DLD1 (cell line): Measurements from ENCODE around the gene DAPK1.

ENCODE experiments used
- in situ Hi-C: cut with HindIII; loops from 2 replicates; pipeline ENCODE4 v1.10.0; 2017; ENCODE audit warnings: low sequenced_read_pairs

The DAPK1 gene

DNA sequence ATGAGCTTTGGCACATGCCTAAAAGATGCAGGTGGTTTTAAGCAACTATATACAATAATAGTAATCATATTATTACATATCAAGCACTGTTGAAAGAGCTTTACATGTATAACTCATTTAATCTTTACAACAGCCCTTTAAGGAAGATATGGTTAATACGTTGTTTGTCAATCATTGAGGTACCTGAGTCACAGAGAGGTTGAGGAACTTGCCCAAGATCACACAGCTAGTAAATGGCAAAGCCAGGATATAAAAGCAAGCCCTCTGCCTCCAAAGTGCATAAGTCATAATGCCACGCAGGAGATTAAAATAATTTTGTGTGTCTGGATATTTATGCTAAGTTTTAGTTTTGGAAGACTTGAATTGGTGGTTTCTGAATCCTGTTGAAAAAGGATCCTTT lies 90.2 kb downstream of the DAPK1 start:
- in situ Hi-C loops: no loop called here

DNA sequence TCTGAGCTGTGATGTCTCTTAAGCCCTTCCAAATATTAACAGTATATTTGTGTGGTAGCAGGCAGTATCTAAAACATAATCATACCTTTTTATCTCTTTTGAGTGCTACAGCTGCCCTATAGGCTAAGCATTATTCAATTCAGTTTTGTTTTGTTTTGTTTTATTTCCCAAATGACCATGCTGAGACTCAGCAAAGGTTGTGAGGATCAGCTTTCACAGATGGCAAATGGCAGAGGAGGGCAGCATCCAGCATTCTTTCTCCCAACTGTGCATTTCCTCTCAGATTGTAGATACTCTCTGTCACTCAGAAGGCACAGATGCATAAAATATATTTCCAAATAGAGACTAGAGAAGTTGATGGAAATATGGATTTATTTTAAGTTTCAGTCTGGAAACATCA lies 90.7 kb downstream of the DAPK1 start:
- in situ Hi-C loops: no loop called here

DNA sequence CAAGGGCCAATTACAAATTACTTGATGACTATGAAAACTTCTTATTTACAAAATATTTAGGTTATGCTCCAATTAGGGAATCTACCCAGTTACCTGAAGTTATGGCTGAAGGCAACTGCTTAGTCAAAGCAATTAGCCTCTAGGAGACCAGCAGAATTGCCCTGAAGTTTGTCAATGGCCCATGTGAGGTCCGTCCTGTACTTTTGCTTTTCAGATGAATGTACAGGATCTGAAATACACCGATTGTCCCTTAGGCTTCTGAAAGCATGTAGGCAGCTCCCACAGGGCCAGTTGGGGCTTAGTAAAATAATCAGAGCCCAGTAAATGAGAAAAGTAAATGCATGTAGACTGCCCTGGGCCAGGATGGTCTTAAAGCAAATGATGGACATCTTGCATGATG lies 93.3 kb downstream of the DAPK1 start:
- in situ Hi-C loops: no loop called here

DNA sequence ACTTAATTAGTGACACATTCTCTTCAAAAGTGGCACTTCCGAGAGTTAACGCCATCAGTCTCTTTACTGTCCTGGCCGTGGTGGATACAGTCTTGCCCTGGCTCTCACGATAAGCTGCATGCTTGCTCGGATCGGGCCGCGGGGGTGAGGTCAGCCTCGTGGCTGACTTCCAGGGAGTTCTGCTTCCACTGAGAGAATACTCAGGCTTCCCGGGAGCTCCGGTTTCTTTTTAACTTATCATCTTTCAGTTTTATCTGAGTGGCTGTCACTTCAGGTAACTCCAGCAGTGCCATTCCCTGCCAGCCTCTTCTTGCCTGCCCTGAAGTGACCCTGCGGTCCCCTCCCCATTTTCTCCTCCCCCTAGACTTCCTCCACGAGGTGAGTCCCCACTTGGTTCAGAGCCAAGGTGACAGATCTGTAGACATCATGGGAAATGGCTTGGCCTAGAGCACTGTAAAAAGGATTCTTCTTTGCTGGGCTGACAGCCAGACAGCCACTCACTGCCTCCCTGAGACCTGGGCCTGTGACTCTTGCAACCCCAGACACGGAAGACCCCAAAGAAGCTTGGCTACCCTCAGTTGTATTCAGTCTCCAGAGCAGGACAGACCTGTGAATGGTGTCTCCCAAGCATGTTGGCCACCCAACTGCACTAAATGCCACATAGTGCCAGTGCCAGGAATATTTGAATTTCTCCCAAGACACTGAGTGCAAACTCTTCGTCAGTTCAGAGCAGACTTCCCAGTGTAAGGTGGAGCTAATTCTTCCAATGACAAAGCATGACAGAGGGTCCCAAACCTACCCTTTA lies 95.1 kb downstream of the DAPK1 start:
- in situ Hi-C loops: no loop called here

DNA sequence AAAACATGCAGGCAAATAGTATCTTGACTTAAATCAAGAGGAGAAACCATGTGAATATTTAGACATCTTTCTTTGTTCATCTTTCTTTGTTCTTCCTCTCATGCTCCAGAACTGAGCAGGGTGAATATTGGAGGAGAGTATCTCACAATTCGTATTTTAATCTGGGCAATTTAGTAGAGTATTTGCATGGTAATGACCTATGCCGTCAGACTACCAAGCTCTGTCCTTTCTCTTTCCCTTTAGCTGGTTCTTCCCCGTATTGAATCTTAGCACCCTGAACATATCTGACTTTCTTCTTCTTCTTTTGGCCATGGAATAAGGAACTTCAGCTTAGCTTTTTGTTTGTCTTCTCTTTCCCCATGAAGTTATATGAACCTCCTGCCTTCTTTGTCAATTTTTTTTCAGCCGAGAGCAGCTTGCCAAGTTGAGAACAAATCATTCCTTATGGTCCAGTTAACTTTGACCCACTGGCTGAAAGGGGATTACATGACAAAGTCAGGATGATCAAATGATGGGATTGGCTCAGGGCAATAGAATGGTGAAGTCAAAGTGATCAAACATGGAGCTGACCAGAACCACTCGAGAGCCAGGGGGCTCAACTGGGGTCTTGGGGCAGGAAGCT lies 95.8 kb downstream of the DAPK1 start:
- in situ Hi-C loops: no loop called here

DNA sequence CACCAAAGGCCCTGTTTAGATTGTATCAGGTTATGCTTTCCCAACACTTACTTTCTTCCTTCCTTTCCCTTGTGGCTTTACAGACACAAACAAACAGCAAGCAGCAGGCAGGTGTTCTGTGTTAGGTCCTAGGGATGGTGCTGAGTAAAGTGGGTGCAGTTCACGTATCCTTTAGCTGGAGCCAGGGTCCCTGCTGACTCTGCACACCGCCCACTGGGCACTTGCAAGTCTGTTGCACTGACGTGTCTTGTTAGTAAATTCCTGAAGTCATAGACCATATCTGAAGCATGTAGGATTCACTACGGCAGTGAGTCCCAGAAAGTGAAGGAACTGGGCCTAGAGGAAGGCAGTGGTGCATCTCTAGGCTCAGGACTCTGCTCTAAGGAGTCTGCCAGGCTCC lies 96.5 kb downstream of the DAPK1 start:
- in situ Hi-C loops: no loop called here

DNA sequence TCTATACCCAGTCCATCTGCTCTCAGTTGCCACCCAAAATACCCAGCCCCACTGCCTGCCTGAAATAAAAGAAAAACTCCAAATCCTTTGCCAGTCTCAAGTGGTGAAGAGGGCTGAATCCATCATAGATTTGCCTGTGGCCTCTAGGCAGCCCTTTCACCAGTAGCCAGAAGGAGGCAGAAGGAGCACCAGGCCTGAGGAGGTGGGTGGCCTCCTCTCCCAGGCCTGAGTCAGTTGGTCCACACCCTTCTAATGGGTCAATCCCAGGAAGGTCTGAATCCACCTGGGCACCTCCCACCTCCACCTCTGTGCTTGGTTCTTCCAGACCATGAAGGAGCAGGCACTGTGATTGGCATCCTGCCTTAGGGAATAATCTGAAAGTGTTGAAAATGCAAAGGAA lies 97.0 kb downstream of the DAPK1 start:
- in situ Hi-C loops: no loop called here

DNA sequence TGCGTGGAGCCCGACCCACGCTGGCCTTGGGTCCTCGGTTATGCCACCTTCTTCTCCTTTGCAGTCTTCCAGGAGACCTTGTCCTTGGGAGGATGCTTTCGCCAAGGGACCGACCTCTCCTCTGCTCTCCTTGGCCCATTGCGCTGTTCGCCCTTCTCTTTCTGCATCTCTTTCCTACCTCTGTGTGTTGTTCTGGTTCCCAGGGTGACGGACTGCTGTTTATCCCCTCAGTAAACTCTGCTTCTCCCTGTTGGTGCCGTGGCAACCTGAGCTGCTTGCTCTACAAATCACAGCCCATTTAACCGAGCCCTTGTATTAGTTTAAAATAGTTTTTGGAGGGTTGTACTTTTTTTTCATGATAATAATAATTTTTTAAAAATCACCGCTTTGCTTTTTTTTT lies 97.9 kb downstream of the DAPK1 start:
- in situ Hi-C loops: no loop called here

DNA sequence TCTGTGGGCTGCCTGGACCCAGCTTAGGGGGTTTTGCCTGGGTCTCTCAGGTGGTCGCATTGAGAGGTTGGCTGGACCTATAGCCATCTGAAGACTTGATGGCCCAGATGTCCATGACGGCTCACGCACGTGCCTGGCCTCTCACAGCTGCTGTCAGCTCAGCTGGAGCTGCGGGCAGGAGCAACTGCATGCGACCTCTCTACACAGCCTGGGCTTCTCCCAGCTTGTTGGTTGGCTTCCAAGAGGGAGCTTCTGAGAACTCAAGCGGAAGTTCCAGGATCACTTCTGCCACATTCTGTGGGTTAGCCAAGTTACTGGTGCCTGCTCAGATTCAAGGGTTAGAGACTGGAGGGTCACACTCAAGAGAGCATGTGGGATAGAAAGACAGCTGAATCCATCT lies 99.2 kb downstream of the DAPK1 start:
- in situ Hi-C loops: no loop called here

DNA sequence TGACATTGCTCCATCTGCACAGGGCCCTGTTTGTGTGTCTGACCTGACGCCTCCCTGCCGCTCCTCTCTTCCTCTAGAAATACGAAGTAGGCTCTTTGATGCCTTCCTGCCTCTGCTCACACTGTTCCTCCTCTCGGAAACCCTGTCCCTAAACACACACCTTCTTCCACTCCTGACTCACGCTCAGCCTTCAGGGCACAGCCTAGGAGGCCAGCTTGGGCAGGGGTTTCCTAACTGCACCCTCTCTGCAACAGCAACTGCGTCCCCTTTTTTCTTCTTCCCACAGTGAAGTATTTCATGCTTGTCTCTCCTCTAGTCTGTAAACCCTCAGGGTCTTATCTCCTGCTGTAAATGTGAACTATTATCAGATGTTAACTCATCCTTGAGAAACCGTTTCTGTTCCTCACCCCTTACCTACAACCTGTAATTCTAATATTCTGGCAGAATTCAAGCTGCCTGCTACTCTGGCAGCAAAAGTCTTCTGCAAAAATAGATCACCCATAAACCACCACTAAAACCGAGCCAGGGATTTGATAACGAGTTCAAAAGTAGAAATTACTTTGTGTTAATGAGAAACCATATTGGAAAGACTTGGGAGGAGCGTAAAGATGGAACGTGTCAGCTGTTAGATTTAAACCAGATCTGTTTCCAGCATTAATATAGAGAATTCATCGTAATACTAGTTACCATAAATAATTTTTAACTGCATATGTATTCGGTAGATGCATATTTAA lies 100.2 kb downstream of the DAPK1 start:
- in situ Hi-C loops: no loop called here

DNA sequence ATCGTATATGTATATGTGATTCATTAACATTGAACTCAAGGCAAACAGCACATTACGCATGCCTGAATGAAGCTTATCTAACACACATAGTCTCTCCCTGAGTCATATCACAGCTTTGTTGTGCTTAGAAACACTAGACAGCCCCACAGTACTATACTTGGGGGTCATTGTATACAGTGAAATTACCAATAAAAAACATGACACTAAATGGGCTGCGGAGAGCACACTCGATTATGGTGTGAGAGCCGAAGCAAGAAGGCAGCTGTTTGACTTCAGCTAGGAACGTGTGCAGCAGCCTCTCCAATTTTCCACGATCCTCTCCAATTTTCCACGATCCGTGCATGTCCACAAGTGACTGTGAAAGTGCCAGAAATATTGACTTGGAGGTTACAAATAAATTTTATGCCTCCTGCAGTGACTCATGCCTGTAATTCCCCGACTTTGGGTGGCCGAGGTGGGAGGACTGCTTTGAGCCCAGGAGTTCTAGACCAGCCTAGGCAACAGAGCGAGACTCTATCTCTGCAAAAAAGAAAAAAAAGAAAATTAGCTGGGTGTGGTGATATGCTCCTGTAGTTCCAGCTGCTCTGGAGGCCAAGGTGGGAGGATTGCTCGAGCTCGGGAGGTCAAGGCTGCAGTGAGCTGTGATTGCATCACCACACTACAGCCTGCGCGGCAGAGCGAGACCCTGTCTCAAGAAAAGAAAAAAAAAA lies 102.4 kb downstream of the DAPK1 start:
- in situ Hi-C loops: no loop called here

DNA sequence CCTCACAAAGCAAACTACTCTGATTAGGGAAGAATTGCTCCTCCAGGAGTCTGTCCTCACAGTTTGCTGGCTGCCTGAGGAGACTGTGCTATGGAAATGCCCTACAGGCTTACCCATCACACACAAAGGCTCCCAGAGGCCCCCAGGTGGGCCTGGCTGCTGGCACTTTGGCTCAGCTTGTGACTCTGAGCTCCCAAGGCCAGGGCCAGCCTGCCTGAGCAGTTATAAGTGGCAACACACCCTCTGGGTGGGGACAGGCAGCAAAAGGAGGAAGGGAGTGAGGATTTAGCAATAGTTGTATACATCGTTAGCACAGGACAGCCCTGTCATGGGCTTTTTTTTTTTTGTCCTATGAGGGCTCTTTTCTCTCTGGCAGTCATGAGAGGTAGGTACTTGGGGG lies 103.5 kb downstream of the DAPK1 start:
- in situ Hi-C loops: no loop called here

DNA sequence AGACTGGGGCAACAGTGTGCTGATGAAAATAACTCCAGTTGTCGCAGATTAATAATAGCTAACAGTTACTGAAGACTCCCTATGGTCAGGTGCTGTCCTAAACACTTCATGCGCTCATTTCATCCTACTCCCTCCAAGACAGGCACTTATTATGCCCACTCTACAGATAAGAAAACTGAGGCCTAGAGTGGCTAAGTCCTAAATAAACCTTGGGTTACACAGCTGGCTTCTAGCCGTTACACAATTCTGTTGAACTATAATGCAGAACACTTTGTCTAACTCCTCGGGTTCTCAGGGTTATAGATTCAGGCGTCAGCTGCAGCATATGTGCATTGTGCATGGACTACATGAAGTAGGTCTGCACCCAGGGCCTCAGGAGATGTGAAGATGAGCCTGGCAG lies 103.9 kb downstream of the DAPK1 start:
- in situ Hi-C loops: no loop called here

DNA sequence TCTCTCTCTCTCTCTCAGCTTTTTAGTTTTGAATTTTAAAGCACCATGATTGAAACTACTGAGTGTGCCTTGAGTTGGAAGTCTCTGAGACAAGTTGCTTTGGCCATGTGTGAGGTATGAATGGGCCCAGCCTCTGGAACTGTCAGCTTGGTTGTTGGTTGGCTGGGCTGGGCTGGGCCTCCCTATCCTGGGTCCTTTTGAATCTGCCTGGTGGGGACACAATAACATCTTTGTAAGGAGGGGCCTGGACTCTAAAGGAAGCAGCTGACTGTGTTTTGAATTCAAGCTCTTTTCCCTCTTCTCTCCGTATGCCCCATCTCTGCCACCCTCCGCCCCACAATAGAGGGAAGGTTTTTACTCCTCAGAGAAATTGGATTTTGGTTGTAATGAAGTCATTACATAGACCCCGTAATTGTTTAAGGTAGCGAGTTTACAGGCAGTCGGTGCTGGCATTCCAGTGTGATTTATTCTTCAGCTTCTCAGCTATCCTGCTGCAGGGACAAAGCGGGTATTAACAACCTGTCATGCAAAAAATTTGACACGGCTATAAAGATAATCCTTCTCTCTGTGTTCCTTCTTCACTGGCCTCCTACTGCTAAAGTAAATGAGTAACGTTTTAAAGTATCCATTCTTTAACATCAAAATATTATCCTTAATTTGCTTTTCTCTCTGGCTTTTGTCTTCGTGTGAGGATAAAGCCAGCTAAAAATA lies 105.4 kb downstream of the DAPK1 start:
- in situ Hi-C loops: no loop called here

DNA sequence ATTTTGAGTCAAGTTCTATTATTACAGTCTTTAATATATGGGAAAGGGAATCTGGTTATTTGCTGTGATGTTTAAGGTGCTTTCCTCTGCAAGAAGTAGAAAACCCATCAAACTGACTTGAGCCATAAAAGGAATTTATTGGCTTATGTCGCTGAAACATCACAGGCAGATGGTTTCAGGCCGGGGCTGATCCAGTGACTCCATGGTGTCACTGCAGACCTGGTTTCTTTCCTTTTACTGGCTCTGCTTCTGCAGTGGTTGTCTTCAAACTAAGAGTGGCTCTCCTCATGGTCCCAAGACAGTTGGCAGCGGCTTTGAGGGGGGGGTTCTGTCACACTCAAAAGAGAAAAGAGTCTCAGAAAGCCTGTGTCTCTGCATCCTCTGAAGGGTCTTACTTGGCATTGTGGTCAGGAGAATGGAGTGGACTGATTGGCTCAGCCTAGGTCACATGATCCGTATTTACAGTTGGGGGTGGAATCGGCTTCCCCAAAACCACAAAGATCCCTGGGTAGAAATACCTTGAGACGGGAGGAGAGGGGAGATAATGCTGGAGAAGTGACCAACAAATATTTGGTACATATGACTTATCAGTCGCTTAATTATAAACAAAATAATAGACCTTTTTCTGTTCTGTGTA lies 106.3 kb downstream of the DAPK1 start:
- in situ Hi-C loops: no loop called here

DNA sequence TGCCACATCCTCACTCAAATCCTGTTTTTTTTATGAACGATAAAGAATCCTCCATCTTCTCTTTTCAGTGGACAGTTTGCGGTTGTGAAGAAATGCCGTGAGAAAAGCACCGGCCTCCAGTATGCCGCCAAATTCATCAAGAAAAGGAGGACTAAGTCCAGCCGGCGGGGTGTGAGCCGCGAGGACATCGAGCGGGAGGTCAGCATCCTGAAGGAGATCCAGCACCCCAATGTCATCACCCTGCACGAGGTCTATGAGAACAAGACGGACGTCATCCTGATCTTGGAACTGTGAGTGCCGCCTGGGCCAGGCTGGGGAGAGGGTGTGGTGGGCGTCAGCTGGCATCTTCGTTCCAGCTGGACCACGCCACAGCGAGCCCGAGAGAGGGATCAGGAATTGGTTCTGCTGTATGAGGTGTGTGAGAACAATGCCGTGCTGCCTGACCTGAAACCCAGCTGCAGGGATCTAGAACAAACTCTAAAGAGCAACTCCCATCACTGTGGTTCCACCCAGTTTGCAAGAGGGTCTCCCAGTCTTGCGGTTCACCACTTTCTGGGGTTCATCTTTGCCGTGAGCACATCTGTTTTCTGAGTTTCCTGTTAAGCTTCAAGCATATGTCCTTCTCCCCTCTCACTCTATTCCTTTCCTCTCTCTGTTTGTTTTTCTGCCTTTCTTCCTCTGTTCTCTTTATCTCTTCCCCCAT lies 107.4 kb downstream of the DAPK1 start:
- in situ Hi-C loops: no loop called here

DNA sequence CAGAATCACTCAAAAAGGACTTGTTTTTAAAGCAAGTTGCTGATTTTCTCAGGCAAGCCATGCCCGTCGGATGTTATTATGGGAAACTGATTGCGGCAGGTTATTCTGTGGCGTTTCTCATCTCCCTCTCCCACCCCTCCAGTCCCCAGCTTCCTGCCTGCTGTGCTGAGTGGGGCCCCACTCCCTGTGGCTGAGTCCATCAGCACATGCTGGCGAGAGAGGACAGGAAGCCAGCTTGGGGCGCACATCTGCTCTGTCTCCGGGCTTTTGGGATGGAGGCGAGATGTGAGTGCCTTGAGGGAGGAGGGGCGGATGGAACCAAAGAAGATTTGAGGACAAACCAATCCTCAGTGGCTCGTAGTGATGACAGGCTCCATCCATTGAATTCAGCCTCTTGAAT lies 108.0 kb downstream of the DAPK1 start:
- in situ Hi-C loops: no loop called here

DNA sequence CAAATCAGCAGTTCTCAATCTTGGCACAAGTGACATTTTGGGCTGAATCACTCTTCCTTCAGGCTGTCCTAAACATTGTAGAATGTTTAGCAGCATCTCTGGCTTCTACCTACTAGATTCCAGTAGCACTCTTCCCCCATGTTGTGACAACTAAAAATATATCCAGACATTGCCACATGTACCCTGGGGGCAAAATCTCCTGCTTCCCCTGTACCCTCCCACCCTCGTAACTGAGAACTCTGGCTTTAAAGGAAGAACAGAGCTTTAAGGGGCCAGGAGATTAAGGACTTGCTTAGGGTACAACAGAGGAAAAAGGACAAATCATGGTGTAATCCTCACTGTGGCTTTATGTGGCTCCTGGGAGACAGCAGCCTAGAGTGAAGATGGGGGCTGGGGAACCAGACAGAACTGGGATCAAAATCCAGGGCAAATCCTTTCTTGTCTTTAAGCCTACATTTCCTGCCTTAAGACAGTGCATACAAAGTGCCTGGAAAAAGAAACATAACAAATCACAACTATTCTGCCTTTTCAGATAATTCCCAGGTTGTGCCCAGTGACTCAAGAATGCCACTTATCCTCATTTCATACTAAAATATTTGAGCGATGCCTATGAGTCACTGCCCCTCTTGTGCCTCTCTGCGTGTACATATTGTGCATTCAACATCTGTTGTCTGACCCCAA lies 109.3 kb downstream of the DAPK1 start:
- in situ Hi-C loops: no loop called here

DNA sequence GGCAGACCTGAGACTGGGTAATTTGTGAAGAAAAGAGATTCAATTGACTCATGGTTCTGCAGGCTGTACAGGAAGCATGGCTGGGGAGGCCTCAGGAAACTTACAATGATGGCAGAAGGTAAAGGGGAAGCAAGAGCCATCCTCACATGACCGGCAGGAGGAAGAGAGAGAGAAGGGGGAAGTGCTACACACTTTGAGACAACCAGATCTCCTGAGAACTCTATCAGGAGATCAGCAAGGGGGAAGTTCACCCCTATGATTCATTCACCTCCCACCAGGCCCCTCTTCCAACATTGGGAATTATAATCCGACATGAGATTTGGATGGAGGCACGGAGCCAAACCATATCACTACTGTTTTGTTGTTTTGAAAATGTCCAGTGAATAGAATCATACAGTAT lies 110.2 kb downstream of the DAPK1 start:
- in situ Hi-C loops: no loop called here
